HG02970 (cell line): ENCODE results near the gene GPR132.
A peak's percentile ranks its signal among the peaks of the same experiment; 100 is the strongest.
"Not testable (repeated sequence)": the region's sequence is repeated elsewhere in the genome, so short reads cannot be mapped to it uniquely, and the experiment has no call there.

Source experiments
- ATAC-seq: cut with Tn5 transposase; IDR thresholded peaks from one replicate; pipeline ENCODE4 v1.9.1; 2021; ENCODE audit warnings: mild to moderate bottlenecking, moderate library complexity, moderate number of reproducible peaks; ENCODE audit not compliant: unreplicated experiment, low FRiP score

The GPR132 gene

GRCh38 chr14:105065280-105066228 lies at the start of gene GPR132:
Gene GPR132 (minus strand): TSS chr14:105065430. CDS start chr14:105055420, 10,010 bp downstream.
- peak; percentile 34 for ATAC-seq

- ATAC-seq = not testable (repeated sequence)
Measured at GRCh38 chr14:105109243-105109642, 44.0 kb upstream of the GPR132 start.

- ATAC-seq = no peak
Measured at GRCh38 chr14:105108516-105108864, 43.3 kb upstream of the GPR132 start.

GRCh38 chr14:105107781-105108515 lies 42.7 kb upstream of the GPR132 start:
- ATAC-seq = no peak

- no peak for ATAC-seq
Measured at GRCh38 chr14:105107351-105107750, 42.1 kb upstream of the GPR132 start.

- ATAC-seq = no peak
Measured at GRCh38 chr14:105105158-105105557, 39.9 kb upstream of the GPR132 start.

GRCh38 chr14:105102893-105103292 lies 37.7 kb upstream of the GPR132 start:
- ATAC-seq = no peak

- ATAC-seq = no peak
Measured at GRCh38 chr14:105102361-105102870, 37.2 kb upstream of the GPR132 start.

GRCh38 chr14:105100910-105101309 lies 35.7 kb upstream of the GPR132 start:
- ATAC-seq = no peak

GRCh38 chr14:105099778-105100177 lies 34.5 kb upstream of the GPR132 start:
- no peak for ATAC-seq

GRCh38 chr14:105098316-105098715 lies 33.1 kb upstream of the GPR132 start:
- ATAC-seq = no peak

- no peak for ATAC-seq
Measured at GRCh38 chr14:105097794-105098127, 32.5 kb upstream of the GPR132 start.

- ATAC-seq = no peak
Measured at GRCh38 chr14:105096206-105096875, 31.1 kb upstream of the GPR132 start.

- ATAC-seq = no peak
Measured at GRCh38 chr14:105095236-105095805, 30.1 kb upstream of the GPR132 start.

GRCh38 chr14:105094193-105094907 lies 29.1 kb upstream of the GPR132 start:
- no peak for ATAC-seq

GRCh38 chr14:105093431-105094192 lies 28.4 kb upstream of the GPR132 start:
- no peak for ATAC-seq

- ATAC-seq = no peak
Measured at GRCh38 chr14:105093038-105093430, 27.8 kb upstream of the GPR132 start.

- no peak for ATAC-seq
Measured at GRCh38 chr14:105092171-105093037, 27.2 kb upstream of the GPR132 start.
